ENCODE data around the gene ABTB2. TPM values are rescaled to one million over a fixed set of nuclear protein-coding genes. Genes with fewer than 3 reads are reported as not detected.

ABTB2 gene
- total RNA-seq, 1 donor from 2014 or later = 14.1 TPM

DNA sequence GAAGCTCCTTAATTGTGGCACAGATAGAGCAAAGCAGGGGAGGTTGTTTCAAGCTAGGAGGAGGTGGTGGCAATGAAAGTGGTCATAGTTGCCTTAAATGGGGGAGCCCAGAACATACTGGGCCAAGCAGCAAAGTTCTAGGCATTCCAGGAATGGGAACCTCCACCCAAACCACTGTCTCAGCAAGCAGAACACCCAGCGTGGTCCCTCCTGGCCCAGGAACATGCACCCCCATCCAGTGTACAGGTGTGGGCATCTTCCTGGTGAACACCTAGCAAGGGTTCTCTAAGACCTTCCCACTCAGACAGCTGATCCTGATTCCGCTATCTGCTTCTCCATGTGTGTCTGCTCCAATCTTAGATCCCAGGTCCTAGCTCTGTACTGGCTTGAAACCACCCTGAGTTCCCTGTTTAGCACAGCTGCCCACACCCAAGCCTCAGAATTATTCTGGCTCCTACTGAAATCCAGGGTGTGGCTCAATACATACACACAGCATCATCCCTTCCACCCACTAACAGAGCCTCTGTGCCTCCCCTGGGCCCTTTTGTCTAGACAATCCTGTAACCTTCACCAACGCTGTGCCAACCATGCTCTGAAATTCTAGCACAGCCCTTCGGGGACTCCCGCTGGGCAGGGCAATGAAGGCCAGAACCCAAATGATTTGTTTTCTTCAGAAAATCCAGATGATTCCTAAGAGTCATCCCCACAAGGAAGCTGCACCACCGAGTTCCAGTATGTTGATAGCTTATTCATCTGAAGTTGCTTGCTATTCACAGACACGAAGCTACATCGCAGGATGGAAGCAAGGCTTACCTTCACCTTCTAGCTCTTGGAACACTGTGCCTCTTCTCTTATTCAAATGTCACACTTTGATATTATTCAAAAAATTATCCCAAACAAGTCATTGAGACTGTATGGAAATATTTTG, 76.6 kb downstream of the ABTB2 start:
- H3K4me1 Mint-ChIP-seq (ENCODE audit: low read depth) = no peaks in the 10 kb centered on the region
- H3K27me3 Mint-ChIP-seq (ENCODE audit: insufficient read depth) = peaks cover 8% of the 10 kb centered on the region
- H3K27ac Mint-ChIP-seq = no peak overlapping the region
- H3K4me3 Mint-ChIP-seq = no peak overlapping the region
- no peaks in the 10 kb centered on the region for H3K36me3 Mint-ChIP-seq (ENCODE audit: low read depth)
- DNase-seq (ENCODE audit: low spot score) = no peak
- no peaks in the 10 kb centered on the region for H3K9me3 Mint-ChIP-seq
- intact Hi-C loops (cut with micrococcal nuclease) = no loop called here

DNA sequence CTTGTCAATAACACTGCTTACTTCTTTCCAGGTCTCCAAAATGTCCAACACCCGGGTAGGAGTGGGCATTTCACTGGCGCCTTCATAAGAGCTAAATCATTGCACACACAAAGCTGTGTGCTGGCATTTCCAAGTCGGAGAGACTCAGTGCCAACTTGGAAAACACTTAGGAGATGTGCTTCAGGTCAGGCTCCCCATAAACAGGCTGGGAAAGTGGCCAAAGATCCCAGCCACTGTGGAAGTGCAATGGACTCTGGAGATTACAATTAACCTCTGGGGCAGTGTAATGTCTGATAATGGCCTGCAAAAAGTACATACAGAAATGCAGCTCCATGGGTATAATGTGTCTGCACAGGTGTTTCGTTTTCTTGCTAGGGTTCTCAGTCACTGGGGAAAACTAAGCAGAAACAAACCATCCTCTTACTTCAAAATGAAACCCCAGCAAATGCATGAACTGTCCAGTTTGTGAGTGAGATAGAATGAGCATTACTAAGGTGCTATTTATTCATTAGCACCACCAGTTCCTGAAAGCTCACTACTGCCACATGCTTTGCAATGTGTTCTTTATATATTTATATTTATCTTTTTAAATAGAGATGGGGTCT, 79.0 kb downstream of the ABTB2 start:
- Mint-ChIP-seq H3K4me1 (ENCODE audit: low read depth) (no peaks in the 10 kb centered on the region), H3K27ac (no peak overlapping the region)

GRCh38 chr11:34278175-34278574, 79.6 kb downstream of the ABTB2 start:
- Mint-ChIP-seq H3K9me3 (no peaks in the 10 kb centered on the region), H3K36me3 (ENCODE audit: low read depth) (no peaks in the 10 kb centered on the region), H3K27me3 (ENCODE audit: insufficient read depth) (peaks cover 8% of the 10 kb centered on the region), H3K4me1 (ENCODE audit: low read depth) (no peaks in the 10 kb centered on the region), H3K4me3 (no peak overlapping the region), H3K27ac (no peak overlapping the region)
- intact Hi-C loops (cut with micrococcal nuclease) = no loop called here
- DNase-seq (ENCODE audit: low spot score) = no peak

More for the DNA sequence above, 79.0 kb downstream of the ABTB2 start:
- Mint-ChIP-seq H3K9me3 (no peaks in the 10 kb centered on the region), H3K27me3 (ENCODE audit: insufficient read depth) (peaks cover 8% of the 10 kb centered on the region), H3K36me3 (ENCODE audit: low read depth) (no peaks in the 10 kb centered on the region), H3K4me3 (no peak overlapping the region)
- no peak for DNase-seq (ENCODE audit: low spot score)
- intact Hi-C loops (cut with micrococcal nuclease) = no loop called here

DNA sequence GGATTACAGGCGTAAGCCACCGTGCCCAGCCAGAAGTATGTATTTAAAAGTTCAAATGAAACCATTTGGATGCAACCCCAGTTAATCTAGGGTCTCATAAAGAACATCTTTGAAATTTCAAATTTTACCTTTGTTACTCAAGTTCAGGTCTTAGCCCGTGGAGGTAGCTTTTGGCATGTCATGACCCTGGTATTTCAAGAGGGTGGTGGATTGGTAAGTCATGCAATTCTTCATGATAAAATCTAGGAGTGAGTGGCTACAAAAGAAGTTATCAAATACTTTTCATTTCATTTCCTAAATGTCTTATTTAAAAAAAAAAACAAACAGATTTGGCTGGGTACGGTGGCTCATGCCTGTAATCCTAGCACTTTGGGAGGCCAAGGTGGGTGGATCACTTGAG, 80.6 kb downstream of the ABTB2 start:
- Mint-ChIP-seq H3K27ac (no peak overlapping the region), H3K36me3 (ENCODE audit: low read depth) (no peaks in the 10 kb centered on the region)

GRCh38 chr11:34276352-34276864, 81.4 kb downstream of the ABTB2 start:
- no peaks in the 10 kb centered on the region for H3K4me1 Mint-ChIP-seq (ENCODE audit: low read depth)
- H3K36me3 Mint-ChIP-seq (ENCODE audit: low read depth) = no peaks in the 10 kb centered on the region
- no peak overlapping the region for H3K27ac Mint-ChIP-seq
- no peak for DNase-seq (ENCODE audit: low spot score)
- intact Hi-C loops (cut with micrococcal nuclease) = no loop called here
- H3K4me3 Mint-ChIP-seq = no peak overlapping the region
- peaks cover 4% of the 10 kb centered on the region for H3K27me3 Mint-ChIP-seq (ENCODE audit: insufficient read depth)
- H3K9me3 Mint-ChIP-seq = no peaks in the 10 kb centered on the region

More for the DNA sequence above, 80.6 kb downstream of the ABTB2 start:
- Mint-ChIP-seq H3K4me1 (ENCODE audit: low read depth) (no peaks in the 10 kb centered on the region), H3K4me3 (no peak overlapping the region), H3K9me3 (no peaks in the 10 kb centered on the region), H3K27me3 (ENCODE audit: insufficient read depth) (peaks cover 4% of the 10 kb centered on the region)
- intact Hi-C loops (cut with micrococcal nuclease) = no loop called here
- no peak for DNase-seq (ENCODE audit: low spot score)

DNA sequence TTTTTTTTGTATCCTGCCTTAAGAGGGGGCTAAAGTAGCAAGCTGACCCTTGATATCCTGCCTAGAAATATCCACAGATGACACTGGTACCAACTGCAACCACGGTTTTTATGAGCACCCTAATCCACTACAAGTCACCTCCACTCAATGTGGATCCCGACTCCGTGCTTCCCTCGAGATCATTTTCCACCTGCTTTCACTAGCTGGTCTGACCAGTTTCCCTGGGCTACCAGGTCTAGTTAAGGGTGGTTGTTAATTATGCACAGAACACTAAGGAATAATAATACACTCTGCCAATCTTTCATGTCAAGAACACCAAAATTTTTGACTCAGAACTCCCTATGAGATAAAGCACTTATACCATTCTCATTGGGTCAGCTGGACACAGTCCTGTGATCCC, 82.3 kb downstream of the ABTB2 start:
- Mint-ChIP-seq H3K4me3 (no peak overlapping the region), H3K27me3 (ENCODE audit: insufficient read depth) (peaks cover 4% of the 10 kb centered on the region), H3K4me1 (ENCODE audit: low read depth) (no peaks in the 10 kb centered on the region), H3K9me3 (no peaks in the 10 kb centered on the region), H3K27ac (no peak overlapping the region), H3K36me3 (ENCODE audit: low read depth) (no peaks in the 10 kb centered on the region)
- intact Hi-C loops (cut with micrococcal nuclease) = no loop called here
- DNase-seq (ENCODE audit: low spot score) = no peak

DNA sequence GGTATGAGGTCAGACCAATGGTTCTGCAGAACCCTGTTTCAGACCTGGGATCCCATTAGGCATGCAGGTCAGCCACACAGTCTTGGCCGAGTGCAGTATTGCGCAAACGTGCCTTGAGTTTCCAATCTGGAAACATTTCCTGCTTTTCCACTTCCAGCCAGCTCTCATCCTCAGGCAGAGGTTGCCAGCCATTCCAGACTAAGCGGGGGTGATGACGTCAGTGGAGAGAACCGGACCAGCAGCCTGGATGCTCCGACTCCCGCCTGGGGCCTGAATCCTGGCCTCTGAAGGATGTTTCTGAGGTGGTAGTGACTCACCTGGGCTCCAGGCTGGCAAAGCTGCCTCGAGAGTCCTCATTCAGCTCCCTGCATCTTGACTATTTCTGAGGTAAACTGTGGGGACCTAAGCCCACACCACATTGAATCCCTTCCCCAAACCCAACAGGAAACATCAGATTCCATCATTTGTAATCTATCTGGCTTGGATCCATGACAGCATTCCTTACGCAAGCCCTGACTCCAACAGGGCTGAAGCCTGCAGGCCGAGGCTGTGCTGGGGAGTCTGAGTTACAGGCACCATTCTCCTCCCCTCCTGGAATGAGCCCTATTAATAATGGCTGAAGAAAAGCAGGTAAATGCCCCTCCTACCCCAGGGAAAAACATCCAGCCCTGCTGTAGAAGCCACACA, 83.0 kb downstream of the ABTB2 start:
- no peak for DNase-seq (ENCODE audit: low spot score)
- H3K4me1 Mint-ChIP-seq (ENCODE audit: low read depth) = no peaks in the 10 kb centered on the region
- no peak overlapping the region for H3K4me3 Mint-ChIP-seq
- H3K36me3 Mint-ChIP-seq (ENCODE audit: low read depth) = no peaks in the 10 kb centered on the region
- intact Hi-C loops (cut with micrococcal nuclease) = no loop called here
- no peak overlapping the region for H3K27ac Mint-ChIP-seq
- no peaks in the 10 kb centered on the region for H3K9me3 Mint-ChIP-seq
- H3K27me3 Mint-ChIP-seq (ENCODE audit: insufficient read depth) = peaks cover 4% of the 10 kb centered on the region

DNA sequence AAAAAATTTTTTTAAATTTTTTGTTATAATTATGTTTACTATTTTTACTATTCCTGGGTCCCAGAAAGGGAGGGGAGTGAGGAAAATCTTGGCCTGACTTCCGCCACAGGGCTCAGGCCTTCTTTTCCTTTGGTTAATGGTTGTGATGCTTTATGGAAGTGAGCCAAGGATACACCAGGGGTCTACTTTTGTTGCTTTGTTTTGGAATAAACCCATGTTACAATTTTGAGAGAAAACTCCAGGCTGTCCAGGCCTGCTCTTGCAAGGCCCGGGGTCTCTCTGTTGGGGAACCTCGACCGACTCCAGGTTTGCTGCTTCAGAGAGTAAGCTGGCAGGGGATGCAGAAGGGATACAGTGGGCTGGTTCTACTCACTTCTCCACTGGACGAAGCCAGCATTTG, 84.7 kb downstream of the ABTB2 start:
- peaks cover 7% of the 10 kb centered on the region for H3K27me3 Mint-ChIP-seq (ENCODE audit: insufficient read depth)
- H3K4me1 Mint-ChIP-seq (ENCODE audit: low read depth) = no peaks in the 10 kb centered on the region
- no peaks in the 10 kb centered on the region for H3K9me3 Mint-ChIP-seq
- no peaks in the 10 kb centered on the region for H3K36me3 Mint-ChIP-seq (ENCODE audit: low read depth)
- intact Hi-C loops (cut with micrococcal nuclease) = no loop called here
- DNase-seq (ENCODE audit: low spot score) = no peak
- no peak overlapping the region for H3K4me3 Mint-ChIP-seq
- no peak overlapping the region for H3K27ac Mint-ChIP-seq

DNA sequence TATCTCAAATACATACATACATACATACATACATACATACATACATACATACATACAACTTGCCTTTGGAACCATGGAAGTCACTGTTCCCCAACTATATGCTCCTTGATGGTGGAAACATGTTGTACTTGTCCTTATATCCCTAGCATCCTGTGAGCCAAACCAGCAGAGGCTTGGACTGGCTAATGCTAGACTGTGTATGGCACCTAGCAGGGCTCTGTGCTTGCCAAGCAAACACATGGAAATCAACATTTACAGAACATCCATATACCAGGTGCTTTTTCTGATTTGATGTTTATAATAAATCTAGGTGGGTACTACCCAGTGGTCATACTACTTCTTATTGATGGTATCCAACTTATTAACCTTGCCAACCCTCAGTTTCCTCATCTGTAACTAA, 86.1 kb downstream of the ABTB2 start:
- Mint-ChIP-seq H3K27ac (no peak overlapping the region), H3K9me3 (no peaks in the 10 kb centered on the region), H3K4me1 (ENCODE audit: low read depth) (no peaks in the 10 kb centered on the region), H3K36me3 (ENCODE audit: low read depth) (no peaks in the 10 kb centered on the region), H3K27me3 (ENCODE audit: insufficient read depth) (peaks cover 7% of the 10 kb centered on the region), H3K4me3 (no peak overlapping the region)
- no peak for DNase-seq (ENCODE audit: low spot score)
- intact Hi-C loops (cut with micrococcal nuclease) = no loop called here

DNA sequence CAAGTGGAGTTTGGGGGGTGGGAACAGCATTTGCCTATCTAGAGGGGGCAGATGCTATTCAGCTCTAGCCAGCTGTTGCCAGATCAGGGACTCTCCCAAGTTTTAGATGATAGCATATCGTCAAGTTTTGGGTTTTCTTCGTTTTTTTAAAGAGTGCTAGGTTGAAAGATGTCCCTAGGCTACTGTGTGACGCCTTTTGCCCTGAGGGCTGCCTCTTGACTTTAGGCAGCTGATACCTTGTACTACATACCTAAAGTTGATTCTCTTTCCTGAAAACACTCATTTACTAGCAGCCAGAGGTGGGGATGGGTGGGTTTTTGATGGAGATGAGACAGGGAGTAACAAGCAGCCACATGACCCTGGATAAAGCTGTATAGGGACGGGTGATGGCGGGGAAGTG, 87.1 kb downstream of the ABTB2 start:
- Mint-ChIP-seq H3K36me3 (ENCODE audit: low read depth) (no peaks in the 10 kb centered on the region), H3K27ac (no peak overlapping the region), H3K27me3 (ENCODE audit: insufficient read depth) (peaks cover 7% of the 10 kb centered on the region), H3K4me3 (no peak overlapping the region), H3K4me1 (ENCODE audit: low read depth) (peaks cover 6% of the 10 kb centered on the region), H3K9me3 (no peaks in the 10 kb centered on the region)
- intact Hi-C loops (cut with micrococcal nuclease) = no loop called here
- no peak for DNase-seq (ENCODE audit: low spot score)

- intact Hi-C loops (cut with micrococcal nuclease) = no loop called here
- H3K4me1 Mint-ChIP-seq (ENCODE audit: low read depth) = peaks cover 6% of the 10 kb centered on the region
- no peak overlapping the region for H3K4me3 Mint-ChIP-seq
- peaks cover 9% of the 10 kb centered on the region for H3K27me3 Mint-ChIP-seq (ENCODE audit: insufficient read depth)
- no peaks in the 10 kb centered on the region for H3K9me3 Mint-ChIP-seq
- no peaks in the 10 kb centered on the region for H3K36me3 Mint-ChIP-seq (ENCODE audit: low read depth)
- no peak overlapping the region for H3K27ac Mint-ChIP-seq
- DNase-seq (ENCODE audit: low spot score) = no peak
These were observed 88.0 kb downstream of the ABTB2 start for GRCh38 chr11:34269694-34270245.

GRCh38 chr11:34268906-34269430, 88.8 kb downstream of the ABTB2 start:
- Mint-ChIP-seq H3K4me3 (no peak overlapping the region), H3K4me1 (ENCODE audit: low read depth) (peaks cover 6% of the 10 kb centered on the region), H3K36me3 (ENCODE audit: low read depth) (no peaks in the 10 kb centered on the region), H3K27me3 (ENCODE audit: insufficient read depth) (peaks cover 11% of the 10 kb centered on the region), H3K27ac (no peak overlapping the region), H3K9me3 (no peaks in the 10 kb centered on the region)
- DNase-seq (ENCODE audit: low spot score) = no peak
- intact Hi-C loops (cut with micrococcal nuclease) = no loop called here
